Muscle layer of colon (tissue), 2 donors: ENCODE results near the gene ISX.

Experiments
- H3K27ac ChIP-seq: one replicate; pipeline ENCODE4 v1.7.0; 2013; ENCODE audit warnings: low read depth, mild to moderate bottlenecking, low read length, moderate library complexity
- H3K27me3 ChIP-seq, 2 donors: one replicate each; pipeline ENCODE4 v1.7.0; 2013; ENCODE audit warnings: low read length in 2 of 2, mild to moderate bottlenecking in 2 of 2; ENCODE audit not compliant: insufficient read depth in 2 of 2, control insufficient read depth in 1 of 2
- H3K36me3 ChIP-seq: one replicate; pipeline ENCODE4 v1.7.0; 2013; ENCODE audit warnings: mild to moderate bottlenecking, low read length; ENCODE audit not compliant: insufficient read depth
- H3K4me1 ChIP-seq: one replicate; pipeline ENCODE4 v1.7.0; 2013; ENCODE audit warnings: mild to moderate bottlenecking, low read length; ENCODE audit not compliant: insufficient read depth
- H3K4me3 ChIP-seq, 2 donors: one replicate each; pipeline ENCODE4 v1.7.0; 2013; ENCODE audit warnings: low read length in 2 of 2, low read depth in 1 of 2, mild to moderate bottlenecking in 1 of 2, moderate library complexity in 1 of 2
- H3K9ac ChIP-seq: one replicate; pipeline ENCODE4 v1.7.0; 2013; ENCODE audit warnings: low read length
- H3K9me3 ChIP-seq: one replicate; pipeline ENCODE4 v1.7.0; 2013; ENCODE audit warnings: mild to moderate bottlenecking, low read length
- donor health status: abdominal sarcoma.
- donor health status: Adenocarcinoma of cecum.

ISX gene

GRCh38 chr22:35134637-35135036 lies 68.7 kb downstream of the ISX start:
- H3K27ac ChIP-seq = no peak overlapping the region
- H3K36me3 ChIP-seq = no peaks in the 10 kb centered on the region
- H3K9ac ChIP-seq = no peak overlapping the region

GRCh38 chr22:35135165-35135564 lies 69.2 kb downstream of the ISX start:
- Histone ChIP-seq H3K4me3 (no peak overlapping the region), H3K9me3 (no peaks in the 10 kb centered on the region), H3K27me3 (no peaks in the 10 kb centered on the region), H3K4me1 (no peaks in the 10 kb centered on the region), H3K27ac (no peak overlapping the region), H3K36me3 (no peaks in the 10 kb centered on the region), H3K9ac (no peak overlapping the region)

More at GRCh38 chr22:35134637-35135036, 68.7 kb downstream of the ISX start:
- Histone ChIP-seq H3K27me3 (no peaks in the 10 kb centered on the region), H3K4me3 (no peak overlapping the region), H3K9me3 (no peaks in the 10 kb centered on the region), H3K4me1 (no peaks in the 10 kb centered on the region)
